ENCODE results near the gene FOXO1.
A peak's percentile ranks its signal among the peaks of the same experiment; 100 is the strongest.

Gene FOXO1

DNA sequence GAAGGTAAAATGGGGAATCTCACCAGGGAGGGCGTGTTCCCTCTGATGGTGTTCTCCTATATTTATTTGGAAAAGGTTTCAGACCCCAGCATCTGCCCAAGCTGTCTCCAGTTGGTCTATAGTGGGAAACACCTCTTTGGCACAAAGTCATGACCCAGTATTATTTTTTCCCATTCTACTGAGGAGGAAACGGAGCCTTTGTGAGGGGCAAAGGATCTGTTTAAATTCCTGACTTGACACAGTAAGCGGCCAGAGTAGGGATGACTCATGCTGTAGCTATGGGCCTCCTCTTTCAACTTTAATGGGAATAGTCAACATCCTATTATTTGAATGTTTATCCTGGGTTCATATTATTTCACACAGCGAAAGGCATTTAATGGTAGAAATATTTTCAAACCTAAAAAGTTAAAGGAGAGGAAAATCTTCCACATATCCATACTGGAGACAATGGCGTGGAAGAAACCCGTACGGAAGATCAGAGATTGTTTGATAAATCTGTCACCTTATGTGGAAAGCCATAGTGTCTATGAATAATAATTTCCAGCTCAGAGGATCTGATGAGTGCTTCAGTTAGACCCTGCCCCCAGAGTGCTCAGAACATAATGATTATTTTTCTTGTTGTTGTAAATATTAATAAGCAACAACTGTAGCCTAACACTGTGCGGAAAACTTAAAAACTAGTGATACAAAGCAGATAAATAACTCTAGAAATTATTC is 126.0 kb downstream of the FOXO1 start:
- no peak for DNase-seq (ENCODE audit: low read depth)

GRCh38 chr13:40539576-40540327 is 126.7 kb downstream of the FOXO1 start:
- no peak for DNase-seq (ENCODE audit: low read depth)

GRCh38 chr13:40537146-40537895 is 129.1 kb downstream of the FOXO1 start:
- no peak for DNase-seq (ENCODE audit: low read depth)

DNA sequence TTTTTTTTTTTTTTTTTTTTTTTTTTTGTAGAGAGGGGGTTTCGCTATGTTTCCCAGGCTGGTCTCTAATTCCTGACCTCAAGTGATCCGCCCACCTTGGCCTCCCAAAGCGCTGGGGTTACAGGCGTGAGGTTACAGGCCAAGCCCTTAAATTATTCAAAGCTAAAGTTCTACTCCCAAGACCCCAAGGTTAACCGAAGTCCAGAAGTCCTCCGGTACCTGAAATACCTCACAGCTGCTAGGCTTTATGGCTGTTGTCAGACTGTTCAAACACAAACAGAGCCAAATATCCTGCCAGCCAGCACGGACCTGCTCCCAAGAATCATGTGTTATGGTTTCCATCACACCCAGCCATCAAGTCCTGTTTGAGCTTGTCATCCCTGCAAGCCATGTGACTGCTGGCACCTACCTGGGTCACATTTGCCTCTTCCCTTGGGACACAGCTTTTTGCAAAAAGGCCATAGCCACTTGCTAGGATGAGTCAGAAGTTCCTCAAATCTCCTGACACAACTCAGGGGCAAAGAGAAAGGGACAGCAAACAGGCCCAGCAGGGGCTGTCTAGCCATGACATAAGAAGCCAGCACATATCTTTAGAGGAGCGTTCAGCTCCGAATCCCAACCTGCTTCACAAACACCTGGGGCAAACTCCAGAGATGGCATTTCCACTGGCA is 129.9 kb downstream of the FOXO1 start:
- no peak for DNase-seq (ENCODE audit: low read depth)

DNA sequence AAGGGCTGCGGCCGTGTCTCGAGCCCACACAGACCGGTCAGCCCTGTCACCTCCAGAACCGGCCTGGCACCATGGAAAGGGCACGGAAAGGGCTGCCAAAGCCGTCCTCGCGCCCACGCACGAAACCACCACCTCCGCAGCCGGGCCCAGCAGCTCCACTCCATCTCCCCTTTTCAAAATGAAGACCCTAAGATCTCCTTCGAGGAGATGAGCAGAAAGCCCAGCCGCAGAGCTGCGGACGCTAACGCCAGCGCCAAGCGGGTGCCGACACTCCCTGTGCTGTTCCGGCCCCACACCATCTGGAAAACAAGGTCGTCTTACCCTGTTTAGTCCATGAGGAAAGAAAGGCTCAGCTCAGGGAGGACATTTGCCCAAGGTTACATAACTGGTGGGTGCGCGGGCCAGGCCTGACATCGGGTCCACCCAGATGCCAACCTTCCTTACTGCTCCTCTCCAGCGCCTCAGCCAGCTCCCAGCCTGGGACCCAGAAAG is 131.1 kb downstream of the FOXO1 start:
- no peak for DNase-seq (ENCODE audit: low read depth)

- DNase-seq (ENCODE audit: low read depth), result no peak
Measured at GRCh38 chr13:40534456-40534855, 132.0 kb downstream of the FOXO1 start.

- DNase-seq (ENCODE audit: low read depth), result no peak
Measured at GRCh38 chr13:40533072-40533471, 133.4 kb downstream of the FOXO1 start.

DNA sequence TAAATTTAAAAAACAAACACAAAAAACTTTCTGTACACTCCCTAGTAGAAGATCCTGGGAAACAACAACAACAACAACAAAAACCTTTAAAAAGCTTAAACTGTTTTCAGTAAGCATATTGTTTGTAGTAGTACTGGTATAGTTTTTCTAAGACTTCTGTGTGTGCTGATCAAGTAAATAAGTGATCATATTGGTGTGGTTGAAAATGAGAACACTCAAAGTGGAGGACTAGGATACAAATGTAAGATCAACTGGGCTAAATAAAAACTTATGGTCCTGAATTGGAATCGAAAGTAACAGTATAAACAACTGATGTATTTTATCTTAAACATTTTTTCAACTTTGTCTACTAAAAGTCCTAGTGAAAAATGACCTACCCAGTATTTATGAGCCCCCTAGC is 135.5 kb downstream of the FOXO1 start:
- DNase-seq (ENCODE audit: low read depth), result no peak

- no peak for DNase-seq (ENCODE audit: low read depth)
Measured at GRCh38 chr13:40528881-40529280, 137.6 kb downstream of the FOXO1 start.

- DNase-seq (ENCODE audit: low read depth), result no peak
Measured at GRCh38 chr13:40527914-40528313, 138.5 kb downstream of the FOXO1 start.

- no peak for DNase-seq (ENCODE audit: low read depth)
Measured at GRCh38 chr13:40522282-40522681, 144.2 kb downstream of the FOXO1 start.

GRCh38 chr13:40520916-40521315 is 145.5 kb downstream of the FOXO1 start:
- no peak for DNase-seq (ENCODE audit: low read depth)

DNA sequence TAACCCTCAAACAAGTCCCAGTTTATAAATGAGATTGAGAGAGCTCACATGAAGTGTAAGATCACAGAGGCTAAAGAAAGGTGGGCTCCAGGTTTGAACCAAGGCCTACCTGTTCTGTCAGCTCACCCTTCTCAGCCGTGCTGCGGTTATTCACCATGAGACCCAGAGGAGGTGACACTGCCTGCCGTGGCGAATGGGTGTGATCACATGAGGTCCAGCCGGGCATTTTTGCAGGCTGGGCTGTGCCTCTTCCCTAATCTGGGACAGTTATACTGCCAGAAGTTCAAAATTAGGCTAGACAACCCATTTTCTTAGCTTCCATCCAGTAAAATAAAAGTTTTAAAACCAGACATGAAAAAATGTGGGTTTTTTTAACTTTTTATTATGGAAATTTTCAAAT is 146.8 kb downstream of the FOXO1 start:
- DNase-seq (ENCODE audit: low read depth), result no peak

- DNase-seq (ENCODE audit: low read depth), result peak; percentile 60
Measured at GRCh38 chr13:40518481-40518882, 148.0 kb downstream of the FOXO1 start.

DNA sequence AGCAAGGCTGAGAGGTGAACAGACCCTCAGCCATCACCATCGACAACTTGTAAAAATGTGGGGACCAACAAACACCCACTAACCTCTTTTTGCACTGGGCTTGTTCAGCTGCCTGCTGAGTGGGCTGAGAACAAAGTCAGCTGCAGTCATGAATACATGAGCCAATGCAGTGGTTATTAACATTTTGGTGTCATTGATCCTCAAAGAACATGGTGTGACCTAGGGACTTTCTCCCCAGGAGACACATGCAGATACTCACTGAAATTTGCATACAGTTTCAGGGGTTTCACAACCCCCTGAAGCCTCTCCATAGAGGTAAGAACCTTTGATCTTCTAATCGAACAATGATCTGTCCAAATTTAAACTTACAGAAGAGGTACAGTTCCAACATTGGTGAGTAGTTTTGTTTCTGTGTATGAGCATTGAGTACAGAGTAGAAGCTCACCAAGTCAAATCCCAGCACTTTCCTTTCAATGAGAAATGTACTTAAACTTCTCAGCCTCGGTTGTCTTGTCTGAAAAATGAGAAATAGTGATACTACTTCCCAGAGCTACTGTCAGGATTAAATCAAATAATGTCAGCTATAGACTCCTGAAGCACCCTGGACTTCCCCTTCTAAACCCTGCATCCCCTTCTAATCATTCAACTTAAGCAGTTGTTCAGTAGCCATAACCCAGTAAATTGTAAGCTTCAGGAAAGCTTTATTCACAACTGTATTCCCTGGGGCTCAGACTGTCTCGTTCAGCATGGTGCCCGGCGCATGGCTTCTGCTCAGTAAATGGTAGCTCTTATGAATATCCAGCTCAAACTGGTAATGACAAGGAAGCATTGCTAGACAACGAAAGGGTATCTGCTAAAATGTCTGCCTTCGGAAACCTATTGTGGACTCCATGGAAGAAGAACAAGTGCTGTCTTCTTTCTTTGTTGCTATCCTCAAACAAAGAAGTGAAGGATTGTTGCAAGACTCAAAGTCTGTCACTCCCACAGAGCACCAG is 148.7 kb downstream of the FOXO1 start:
- no peak for DNase-seq (ENCODE audit: low read depth)

GRCh38 chr13:40515702-40516101 is 150.7 kb downstream of the FOXO1 start:
- DNase-seq (ENCODE audit: low read depth), result no peak

- DNase-seq (ENCODE audit: low read depth), result no peak
Measured at GRCh38 chr13:40514802-40515201, 151.6 kb downstream of the FOXO1 start.

GRCh38 chr13:40509876-40510275 is 156.6 kb downstream of the FOXO1 start:
- DNase-seq (ENCODE audit: low read depth), result no peak

DNA sequence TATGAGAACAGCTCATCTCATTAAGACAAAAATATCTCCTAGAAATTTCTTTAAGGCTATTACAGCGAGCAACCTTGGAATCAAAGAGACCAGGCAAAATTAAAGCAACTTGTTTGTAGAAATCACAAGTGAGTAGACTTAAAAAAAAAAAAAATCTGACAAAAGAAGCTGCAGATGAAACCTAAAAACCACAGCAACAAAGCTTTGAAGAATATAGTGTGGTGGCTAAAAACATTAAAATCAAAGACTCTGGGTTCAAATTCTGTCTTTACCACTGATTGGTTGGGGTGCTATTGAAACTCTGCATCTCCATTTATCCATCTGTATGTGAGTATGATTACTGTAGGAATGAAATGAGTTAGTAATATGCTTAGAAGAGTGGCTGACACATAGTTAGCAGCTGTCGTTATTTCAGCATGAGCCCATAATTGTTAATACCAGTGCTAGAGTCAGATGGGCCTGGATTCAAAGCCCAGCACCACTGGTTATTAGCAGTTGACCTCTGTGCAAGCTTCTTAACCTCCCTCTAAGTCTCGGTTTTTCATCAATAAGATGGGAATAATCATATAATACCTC is 157.6 kb downstream of the FOXO1 start:
- DNase-seq (ENCODE audit: low read depth), result no peak

- DNase-seq (ENCODE audit: low read depth), result no peak
Measured at GRCh38 chr13:40508127-40508526, 158.3 kb downstream of the FOXO1 start.

Data from activated gamma-delta T cell treated with anti-CD3 and anti-CD28 coated beads, Interleukin-2, amount 50 U/mL, for 16 hours (primary cell).